GM21529 (cell line): ENCODE results near the gene ESPNL.

ENCODE experiments used
- ATAC-seq: cut with Tn5 transposase; IDR thresholded peaks from one replicate; pipeline ENCODE4 v1.9.1; 2021; ENCODE audit not compliant: unreplicated experiment

ESPNL gene

GRCh38 chr2:238155761-238156694 is 55.9 kb downstream of the ESPNL start:
- ATAC-seq: no peak

GRCh38 chr2:238157506-238158017 is 57.4 kb downstream of the ESPNL start:
- no peak for ATAC-seq

- ATAC-seq: no peak
Observed at GRCh38 chr2:238158018-238158508, 57.9 kb downstream of the ESPNL start.

GRCh38 chr2:238158509-238159070 is 58.5 kb downstream of the ESPNL start, which contains the start of gene ERFE:
Gene ERFE (plus strand): TSS chr2:238158970. CDS start chr2:238159008, 38 bp downstream.
- peak; percentile 45 for ATAC-seq

GRCh38 chr2:238159071-238159539 is 59.0 kb downstream of the ESPNL start:
- ATAC-seq: peak; percentile 11

- ATAC-seq: no peak
Observed at GRCh38 chr2:238159661-238160205, 59.6 kb downstream of the ESPNL start.

GRCh38 chr2:238160206-238161129 is 60.3 kb downstream of the ESPNL start:
- ATAC-seq: no peak

GRCh38 chr2:238161291-238162051 is 61.3 kb downstream of the ESPNL start:
- no peak for ATAC-seq

- no peak for ATAC-seq
Observed at GRCh38 chr2:238162251-238162845, 62.2 kb downstream of the ESPNL start.

GRCh38 chr2:238162846-238163441 is 62.8 kb downstream of the ESPNL start:
- no peak for ATAC-seq

GRCh38 chr2:238163481-238164198 is 63.5 kb downstream of the ESPNL start:
- ATAC-seq: no peak

- no peak for ATAC-seq
Observed at GRCh38 chr2:238164906-238165287, 64.8 kb downstream of the ESPNL start.

GRCh38 chr2:238165288-238165921 is 65.3 kb downstream of the ESPNL start:
- ATAC-seq: no peak

- ATAC-seq: no peak
Observed at GRCh38 chr2:238166391-238167343, 66.5 kb downstream of the ESPNL start.

GRCh38 chr2:238167344-238167715 is 67.2 kb downstream of the ESPNL start:
- ATAC-seq: no peak

GRCh38 chr2:238167761-238168160 is 67.6 kb downstream of the ESPNL start:
- no peak for ATAC-seq
